GDM1 (cell line): ENCODE measurements around the gene SENP5.
"Not testable (repeated sequence)": the region's sequence is repeated elsewhere in the genome, so short reads cannot be mapped to it uniquely, and the experiment has no call there.

Source experiments
- DNase-seq: peaks from one replicate; lab custom pipeline; 2025; lab: John Stamatoyannopoulos, UW

SENP5 gene

GRCh38 chr3:196941729-196942225 is 74.1 kb downstream of the SENP5 start:
- peak; percentile 43 for DNase-seq

DNA sequence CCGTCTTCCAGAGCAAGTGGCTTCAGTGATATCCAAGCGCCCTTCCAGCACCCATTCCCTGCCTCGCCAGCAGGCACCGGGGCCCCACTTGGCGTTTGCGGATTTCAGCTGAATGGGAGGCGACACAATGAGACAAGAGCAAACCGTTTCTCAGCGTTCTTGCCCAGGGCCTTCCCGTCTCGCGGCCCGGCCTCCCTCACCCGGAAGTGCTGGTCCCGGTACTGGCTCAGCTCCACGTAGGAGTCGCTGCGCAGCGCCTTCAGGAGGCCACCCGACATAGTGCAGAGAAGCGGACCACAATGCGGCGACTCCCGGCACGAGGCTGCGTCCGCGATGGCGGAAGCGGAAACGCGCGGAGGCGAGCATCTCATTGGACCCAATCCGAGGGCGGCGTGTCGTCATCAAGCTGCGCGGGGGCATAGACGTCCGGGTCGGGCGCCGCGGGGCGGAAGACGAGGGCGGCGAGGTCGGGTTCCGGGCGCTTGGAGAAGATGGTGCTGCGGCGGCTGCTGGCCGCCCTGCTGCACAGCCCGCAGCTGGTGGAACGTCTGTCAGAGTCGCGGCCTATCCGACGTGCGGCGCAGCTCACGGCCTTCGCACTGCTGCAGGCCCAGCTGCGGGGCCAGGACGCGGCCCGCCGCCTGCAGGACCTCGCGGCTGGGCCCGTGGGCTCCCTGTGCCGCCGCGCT is 74.7 kb downstream of the SENP5 start, which contains the start of gene NCBP2:
Gene NCBP2 (minus strand): TSS at position 303 of the 689 bp plus-strand sequence. CDS start 25 bp downstream, at position 278.
- peak; percentile 98 for DNase-seq

- no peak for DNase-seq
Observed at GRCh38 chr3:196942915-196943277, 75.2 kb downstream of the SENP5 start.

DNA sequence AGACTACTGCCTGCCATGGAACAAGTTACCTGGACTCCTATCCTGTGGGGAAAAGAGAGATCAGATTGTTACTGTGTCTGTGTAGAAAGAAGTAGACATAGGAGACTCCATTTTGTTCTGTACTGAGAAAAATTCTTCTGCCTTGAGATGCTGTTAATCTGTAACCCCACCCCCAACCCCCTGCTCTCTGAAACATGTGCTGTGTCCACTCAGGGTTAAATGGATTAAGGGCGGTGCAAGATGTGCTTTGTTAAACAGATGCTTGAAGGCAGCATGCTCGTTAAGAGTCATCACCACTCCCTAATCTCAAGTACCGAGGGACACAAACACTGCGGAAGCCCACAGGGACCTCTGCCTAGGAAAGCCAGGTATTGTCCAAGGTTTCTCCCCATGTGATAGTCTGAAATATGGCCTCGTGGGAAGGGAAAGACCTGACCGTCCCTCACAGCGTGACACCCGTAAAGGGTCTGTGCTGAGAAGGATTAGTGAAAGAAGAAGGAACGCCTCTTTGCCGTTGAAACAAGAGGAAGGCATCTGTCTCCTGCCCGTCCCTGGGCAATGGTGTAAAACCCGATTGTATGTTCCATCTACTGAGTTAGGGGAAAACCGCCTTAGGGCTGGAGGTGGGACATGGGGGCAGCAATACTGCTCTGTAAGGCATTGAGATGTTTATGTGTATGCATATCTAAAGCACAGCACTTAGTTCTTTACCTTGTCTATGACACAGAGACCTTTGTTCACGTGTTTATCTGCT is 76.5 kb downstream of the SENP5 start:
- DNase-seq, result not testable (repeated sequence)

DNA sequence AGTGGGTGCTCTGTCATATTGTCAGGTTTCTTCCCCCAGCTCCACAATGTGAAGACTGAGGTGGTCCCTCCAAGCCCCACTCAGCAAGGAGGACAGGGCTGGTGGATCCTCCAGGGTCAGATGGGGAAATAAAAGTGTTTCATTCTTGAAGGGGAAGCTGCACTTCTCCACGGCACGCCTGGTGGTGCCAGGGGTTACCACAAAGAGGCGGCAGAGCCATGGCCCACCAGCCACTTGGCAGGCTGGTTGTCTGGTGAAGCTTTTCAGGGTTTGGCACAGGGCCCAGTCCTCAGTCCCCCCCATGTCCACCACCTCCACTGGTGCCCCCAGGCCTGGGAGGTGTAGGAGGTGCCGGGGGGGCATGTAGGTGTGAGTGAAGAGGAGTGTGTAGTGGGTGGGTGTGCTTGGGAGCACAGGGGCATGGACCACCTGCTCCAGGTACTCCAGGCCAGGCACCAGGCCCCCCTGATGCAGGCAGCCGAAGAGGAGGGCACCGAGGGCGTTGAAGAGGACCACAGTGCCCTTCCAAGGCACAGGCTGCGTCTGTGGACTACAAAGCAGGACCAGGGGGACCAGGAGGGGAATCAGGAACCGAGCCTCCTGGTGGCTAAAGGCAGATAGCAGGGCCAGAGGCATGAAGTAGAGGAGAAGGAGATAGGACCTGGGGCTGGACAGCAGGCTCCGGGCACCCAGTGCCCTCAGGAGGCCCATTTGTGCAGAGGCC is 79.6 kb downstream of the SENP5 start:
- DNase-seq, result no peak

GRCh38 chr3:196947860-196948441 is 80.2 kb downstream of the SENP5 start:
- DNase-seq, result no peak

DNA sequence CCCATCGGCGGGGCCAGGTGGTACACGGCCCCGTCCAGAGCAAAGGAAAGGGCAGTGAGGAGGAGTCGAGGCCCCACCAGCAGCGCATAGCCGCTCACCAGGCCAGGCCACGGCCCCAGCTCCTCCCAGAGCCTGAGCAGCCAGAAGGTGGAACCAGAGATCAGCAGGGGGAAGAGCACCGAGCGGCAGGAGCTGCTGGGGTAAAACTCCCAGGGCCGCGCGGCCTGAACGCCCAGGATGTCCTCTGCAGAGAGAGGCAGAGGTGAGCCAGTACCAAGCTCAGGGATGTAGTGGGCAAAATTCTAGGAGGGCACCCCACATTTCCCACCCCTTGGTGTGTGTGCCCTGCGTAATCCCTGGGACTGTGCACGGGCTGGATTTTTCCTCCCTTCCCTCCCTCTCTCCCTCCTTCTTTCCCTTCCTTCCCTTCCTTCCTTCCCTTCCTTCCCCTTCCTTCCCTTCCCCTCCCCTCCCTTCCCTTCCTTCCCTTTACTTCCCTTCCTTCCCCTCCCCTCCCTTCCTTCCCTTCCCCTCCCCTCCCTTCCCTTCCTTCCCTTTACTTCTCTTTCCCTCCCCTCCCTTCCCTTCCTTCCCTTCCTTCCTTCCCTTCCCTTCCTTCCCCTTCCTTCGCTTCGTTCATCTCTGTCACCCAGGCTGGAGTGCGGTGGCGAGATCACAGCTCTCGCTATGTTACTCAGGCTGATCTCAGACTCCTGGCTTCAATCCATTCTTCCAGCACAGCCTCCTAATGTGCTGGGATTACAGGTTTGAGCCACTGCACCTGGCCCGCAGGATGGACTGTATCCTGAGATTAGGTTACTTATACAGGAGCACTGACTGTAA is 80.9 kb downstream of the SENP5 start:
- DNase-seq, result no peak

GRCh38 chr3:196949285-196949619 is 81.5 kb downstream of the SENP5 start:
- DNase-seq, result no peak

- DNase-seq, result no peak
Observed at GRCh38 chr3:196949750-196950149, 82.0 kb downstream of the SENP5 start.

DNA sequence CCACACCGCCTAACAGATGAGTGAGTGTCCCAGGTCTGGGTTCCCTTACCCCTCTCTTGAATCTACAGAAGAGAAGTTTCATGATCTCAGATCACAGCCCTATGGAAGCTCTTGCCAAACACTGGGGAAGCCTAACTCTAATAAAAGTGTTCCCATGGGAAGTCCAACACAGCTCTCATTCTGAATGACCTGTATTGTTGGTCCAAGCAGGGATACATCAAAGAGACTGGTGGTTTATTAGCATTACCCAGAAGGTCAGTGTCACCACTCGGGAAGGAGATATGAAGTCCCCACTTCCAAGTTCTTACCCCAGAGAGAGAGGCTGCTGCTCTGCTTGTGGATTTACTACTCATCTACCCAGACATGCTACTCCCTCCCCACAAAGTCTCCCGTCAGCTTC is 83.7 kb downstream of the SENP5 start:
- no peak for DNase-seq

- no peak for DNase-seq
Observed at GRCh38 chr3:196954832-196955231, 87.1 kb downstream of the SENP5 start.

GRCh38 chr3:196962108-196962929 is 94.6 kb downstream of the SENP5 start:
- no peak for DNase-seq

GRCh38 chr3:196962930-196963630 is 95.4 kb downstream of the SENP5 start:
- DNase-seq, result no peak

- DNase-seq, result no peak
Observed at GRCh38 chr3:196963631-196963953, 95.9 kb downstream of the SENP5 start.

DNA sequence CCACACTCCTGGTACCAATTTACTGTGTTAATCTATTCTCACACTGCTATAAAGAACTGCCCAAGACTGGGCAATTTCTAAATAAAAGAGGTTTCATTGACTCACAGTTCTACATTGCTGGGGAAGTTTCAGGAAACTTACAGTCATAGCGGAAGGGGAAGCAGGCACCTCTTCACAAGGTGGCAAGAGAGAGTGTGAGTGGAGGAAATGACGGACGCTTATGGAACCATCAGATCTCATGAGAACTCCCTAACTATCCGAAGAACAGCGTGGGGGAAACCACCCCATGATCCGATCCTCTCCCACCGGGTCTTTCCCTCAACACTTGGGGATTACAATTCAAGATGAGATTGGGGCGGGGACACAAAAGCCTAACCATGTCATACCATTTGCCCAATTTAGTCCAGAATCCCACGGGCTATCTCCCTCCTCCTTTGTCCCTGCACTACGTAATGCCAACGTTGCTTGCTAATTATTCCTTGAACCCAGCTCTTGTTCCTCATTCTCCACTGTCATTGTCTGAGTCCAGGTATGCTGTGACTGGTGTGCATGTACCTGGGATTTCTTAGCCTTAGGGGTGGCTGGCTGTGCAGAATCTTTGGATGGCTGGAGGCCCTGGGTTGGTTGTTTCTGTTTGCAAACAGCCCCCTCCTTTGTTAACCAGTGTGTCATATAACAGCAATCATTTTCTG is 97.5 kb downstream of the SENP5 start:
- DNase-seq, result no peak

DNA sequence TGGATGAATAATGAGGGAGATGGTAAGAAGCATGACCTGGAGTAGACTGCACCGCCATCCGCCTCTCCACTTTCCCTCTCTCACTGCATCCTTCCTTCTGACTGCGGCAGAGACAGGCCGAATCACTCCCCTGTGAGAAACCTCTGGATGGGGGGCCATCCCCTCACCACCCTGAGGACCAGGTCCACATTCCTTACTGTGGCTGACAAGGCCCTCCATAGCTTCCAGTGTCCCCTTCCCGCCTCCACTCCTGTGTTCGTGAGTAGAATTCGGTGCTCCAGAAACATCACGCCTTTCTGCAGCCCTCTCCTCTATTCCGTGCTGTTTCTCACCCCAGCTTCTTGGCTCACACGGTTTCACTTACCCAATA is 98.1 kb downstream of the SENP5 start:
- DNase-seq, result no peak

GRCh38 chr3:196966526-196967401 is 99.0 kb downstream of the SENP5 start:
- DNase-seq, result no peak

DNA sequence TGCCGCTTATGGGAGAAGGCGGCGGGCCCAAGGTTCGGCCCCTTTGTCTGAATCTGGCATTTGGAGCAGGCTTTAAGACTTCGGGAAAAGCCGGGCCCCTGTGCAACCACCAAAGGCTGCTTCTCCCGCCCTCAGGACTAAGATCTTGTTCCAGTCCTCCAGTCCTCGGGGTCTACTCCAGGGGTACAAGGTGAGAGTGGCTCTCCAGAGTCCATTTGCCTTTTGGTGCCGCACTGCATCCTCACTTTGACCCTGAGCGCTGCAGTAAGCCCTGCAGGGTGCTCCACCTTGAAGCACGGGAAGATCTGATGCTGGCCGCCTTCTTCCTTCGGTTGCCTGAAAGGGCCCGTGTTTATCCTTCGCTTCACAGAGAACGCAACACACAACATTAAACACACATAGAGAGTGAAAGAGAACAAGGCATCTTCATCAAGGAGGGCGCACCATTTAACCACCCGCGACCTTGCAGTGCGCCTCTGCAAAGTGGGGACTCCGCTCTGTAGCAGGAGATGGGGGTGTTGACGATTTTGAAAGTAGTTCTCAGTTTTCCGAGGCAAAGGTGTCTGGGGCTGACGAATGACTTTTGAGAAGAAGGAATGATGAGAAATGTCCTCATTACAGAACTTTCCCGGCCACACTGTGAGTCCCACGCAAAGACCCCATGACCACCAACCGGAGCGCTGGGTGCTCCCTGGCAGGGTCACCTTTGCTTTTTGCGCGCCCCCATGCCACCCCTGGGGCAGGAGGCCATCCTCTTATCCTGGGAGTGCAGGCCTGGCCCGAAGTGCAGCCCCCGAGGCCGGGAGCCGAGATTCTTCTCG is 99.9 kb downstream of the SENP5 start:
- DNase-seq, result no peak
